Adrenal gland (tissue), 5 donors: Measurements from ENCODE around the gene GPR119.

ENCODE experiments used
- CTCF ChIP-seq, 6 experiments: fragments of 450-650 bp in 4 of 6; fragments of 200-600 bp in 2 of 6; sonication (generic) in 1 of 6; IDR thresholded peaks; 1 replicate in 5 of 6; 2 replicates in 1 of 6; pipeline versions ENCODE4 v1.5.1 to v1.8.0; 2016 to 2021; ENCODE audit warnings: antibody characterized with exemption in 6 of 6, mild to moderate bottlenecking in 2 of 6, moderate library complexity in 1 of 6
- POLR2A ChIP-seq, 2 donors: fragments of 450-650 bp; IDR thresholded peaks; one replicate each; pipeline ENCODE4 v1.6.1; 2017; ENCODE audit warnings: antibody characterized with exemption in 2 of 2, mild to moderate bottlenecking in 2 of 2, moderate library complexity in 1 of 2
- donor health status: DM: no; HTN: no; CAD: no.

- no peak for TF ChIP-seq CTCF (IDR thresholded peaks at IDR 0.05)
- no peak for TF ChIP-seq POLR2A (IDR thresholded peaks at IDR 0.05)
These were observed at the start of gene GPR119 for GRCh38 chrX:130385520-130385919.
